Measurements from ENCODE around the gene SOX9.

SOX9 gene

GRCh38 chr17:72124438-72124775, 3.6 kb downstream of the SOX9 start:
- TF ChIP-seq CTCF (IDR thresholded peaks at IDR 0.05; ENCODE audit: control extremely low read depth, extremely low read depth, low read depth, missing control alignments) = no peak
- DNase-seq (ENCODE audit: extremely low spot score) = no peak
- CTCF ChIA-PET = interaction anchor here (1.0 to 1.3 kb wide), 2 partner anchors 12 to 435 kb away, joined by 3 read pairs; no protein-coding TSS in a partner anchor
- POLR2A ChIA-PET = no interaction called here

- no peak for DNase-seq (ENCODE audit: extremely low spot score)
- no peak for TF ChIP-seq CTCF (IDR thresholded peaks at IDR 0.05; ENCODE audit: control extremely low read depth, extremely low read depth, low read depth, missing control alignments)
- POLR2A ChIA-PET = no interaction called here
- CTCF ChIA-PET = interaction anchor here (1.3 kb wide), 1 partner anchor 11 kb away, joined by 3 read pairs; no protein-coding TSS in a partner anchor
Observed at GRCh38 chr17:72125226-72125651, 4.4 kb downstream of the SOX9 start.

GRCh38 chr17:72125742-72126141, 4.9 kb downstream of the SOX9 start:
- DNase-seq (ENCODE audit: extremely low spot score) = no peak
- CTCF ChIA-PET = no interaction called here
- POLR2A ChIA-PET = no interaction called here
- TF ChIP-seq CTCF (IDR thresholded peaks at IDR 0.05; ENCODE audit: control extremely low read depth, extremely low read depth, low read depth, missing control alignments) = no peak

GRCh38 chr17:72126575-72127486, 6.0 kb downstream of the SOX9 start:
- ChIA-PET POLR2A (no interaction called here), CTCF (no interaction called here)
- TF ChIP-seq CTCF (IDR thresholded peaks at IDR 0.05; ENCODE audit: control extremely low read depth, extremely low read depth, low read depth, missing control alignments) = no peak
- DNase-seq (ENCODE audit: extremely low spot score) = no peak

GRCh38 chr17:72128039-72128438, 7.2 kb downstream of the SOX9 start:
- DNase-seq (ENCODE audit: extremely low spot score) = no peak
- TF ChIP-seq CTCF (IDR thresholded peaks at IDR 0.05; ENCODE audit: control extremely low read depth, extremely low read depth, low read depth, missing control alignments) = no peak
- ChIA-PET CTCF (interaction anchor here (0.7 to 2.6 kb wide), 4 partner anchors 8 to 283 kb away, joined by 3 to 8 read pairs (median 5); no protein-coding TSS in a partner anchor), POLR2A (no interaction called here)

- no peak for TF ChIP-seq CTCF (IDR thresholded peaks at IDR 0.05; ENCODE audit: control extremely low read depth, extremely low read depth, low read depth, missing control alignments)
- POLR2A ChIA-PET = no interaction called here
- CTCF ChIA-PET = interaction anchor here (1.4 to 1.5 kb wide), 2 partner anchors 13 to 404 kb away, joined by 3 read pairs; no protein-coding TSS in a partner anchor
- DNase-seq (ENCODE audit: extremely low spot score) = no peak
Observed at GRCh38 chr17:72134608-72135394, 14.0 kb downstream of the SOX9 start.

All from GM10248 (cell line).